ENCODE measurements around the gene ECHS1. TPM values are rescaled to one million over a fixed set of nuclear protein-coding genes. Genes with fewer than 3 reads are reported as not detected.

The ECHS1 gene
- total RNA-seq, 1 donor from 2014 or later: 77.4 TPM

DNA sequence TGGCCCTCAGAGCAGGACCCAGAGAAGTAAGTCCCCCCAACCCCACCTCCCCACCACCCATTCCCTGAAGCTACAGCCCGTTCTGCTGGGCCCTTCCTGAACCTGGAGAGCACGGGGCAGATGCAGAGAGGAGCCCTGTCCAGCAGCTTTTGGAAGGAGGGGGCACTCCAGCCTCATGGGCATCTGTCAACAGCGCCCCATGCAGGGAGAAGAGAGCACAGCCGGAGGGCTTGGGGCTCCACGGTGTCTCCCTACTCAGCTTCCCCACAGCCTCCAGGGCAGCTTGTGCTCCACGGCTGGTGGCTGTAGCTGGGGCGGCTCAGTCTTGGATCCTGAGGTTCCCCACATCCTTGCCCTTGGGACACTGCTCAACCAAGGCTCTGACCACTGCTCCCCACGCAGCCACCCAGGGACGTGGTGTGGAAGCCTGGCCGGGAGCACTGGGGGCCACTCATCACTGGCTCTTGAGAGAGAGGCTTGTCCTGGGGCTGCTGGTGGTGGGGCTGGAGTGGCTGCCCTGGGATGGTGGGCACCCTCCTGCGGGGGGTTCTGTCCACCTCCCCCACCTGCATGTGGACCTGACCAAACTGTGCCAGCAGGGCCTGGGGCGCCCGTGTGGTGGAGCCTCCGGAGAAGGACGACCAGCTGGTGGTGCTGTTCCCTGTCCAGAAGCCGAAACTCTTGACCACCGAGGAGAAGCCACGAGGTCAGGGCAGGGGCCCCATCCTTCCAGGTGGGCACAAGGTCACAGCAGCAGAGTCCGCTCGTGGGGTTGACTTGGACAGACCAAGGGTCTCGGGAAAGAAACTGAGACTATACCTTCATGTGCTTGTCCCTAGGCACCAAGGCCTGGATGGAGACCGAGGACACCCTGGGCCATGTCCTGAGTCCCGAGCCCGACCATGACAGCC is 21.5 kb downstream of the ECHS1 start:
- Histone ChIP-seq H3K9me3 (ENCODE audit: low read depth) (no peaks in the 10 kb centered on the region), H3K36me3 (no peaks in the 10 kb centered on the region), H3K4me2 (no peak overlapping the region), H3K4me1 (peaks cover 5% of the 10 kb centered on the region), H3K27me3 (peaks cover 3% of the 10 kb centered on the region), H3K27ac (no peak overlapping the region), H2AFZ (replicated peaks) (no peak overlapping the region), H3K9ac (no peak overlapping the region), H4K20me1 (ENCODE audit: low read depth) (peaks cover 17% of the 10 kb centered on the region), H3F3A (ENCODE audit: low read depth) (no peaks in the 10 kb centered on the region), H3K79me2 (ENCODE audit: low read depth) (peaks cover 5% of the 10 kb centered on the region), H3K4me3 (no peak overlapping the region)
- DNase-seq (ENCODE audit: low spot score): no peak
- H3K9me3 Mint-ChIP-seq: peaks cover 2% of the 10 kb centered on the region
- no peak overlapping the region for H3K4me3 Mint-ChIP-seq
- no peak overlapping the region for H3K27ac Mint-ChIP-seq
- H3K27me3 Mint-ChIP-seq (ENCODE audit: insufficient read depth, low read depth): peaks cover 12% of the 10 kb centered on the region
- TF ChIP-seq CTCF (IDR thresholded peaks at IDR 0.05) (peak; percentile 23), EZH2phosphoT487 (IDR thresholded peaks at IDR 0.05) (no peak)
- H3K4me1 Mint-ChIP-seq: peaks cover 3% of the 10 kb centered on the region
- H3K36me3 Mint-ChIP-seq: no peaks in the 10 kb centered on the region

DNA sequence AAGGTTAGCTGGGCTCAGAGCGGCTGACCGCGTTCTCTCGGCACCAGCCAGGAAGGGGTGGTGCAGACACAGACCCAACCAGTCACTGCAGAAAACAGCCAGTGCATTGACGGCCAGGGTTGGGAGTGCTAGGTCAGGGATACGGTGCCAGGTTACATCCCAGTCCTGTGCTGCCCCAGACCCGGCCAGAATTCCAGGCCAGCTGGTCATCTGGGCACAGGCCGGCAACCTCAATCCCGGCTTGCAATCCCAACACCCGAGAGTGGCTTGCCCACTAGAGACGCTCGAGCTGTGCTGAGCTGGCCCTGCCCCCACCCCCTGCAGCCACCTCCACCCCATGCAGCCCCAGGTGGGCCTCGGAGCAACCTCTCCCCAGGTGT is 22.2 kb downstream of the ECHS1 start:
- H3K9me3 Mint-ChIP-seq: peaks cover 2% of the 10 kb centered on the region
- H3K27me3 Mint-ChIP-seq (ENCODE audit: insufficient read depth, low read depth): peaks cover 13% of the 10 kb centered on the region
- H3K79me2 ChIP-seq (ENCODE audit: low read depth): no peaks in the 10 kb centered on the region
- H3K4me1 ChIP-seq: peaks cover 5% of the 10 kb centered on the region
- H4K20me1 ChIP-seq (ENCODE audit: low read depth): peaks cover 10% of the 10 kb centered on the region
- DNase-seq (ENCODE audit: low spot score): no peak
- H3K4me3 ChIP-seq: no peak overlapping the region
- H3K27me3 ChIP-seq: no peaks in the 10 kb centered on the region
- no peak overlapping the region for H3K27ac Mint-ChIP-seq
- no peak overlapping the region for H2AFZ ChIP-seq (replicated peaks)
- no peaks in the 10 kb centered on the region for H3F3A ChIP-seq (ENCODE audit: low read depth)
- TF ChIP-seq EZH2phosphoT487 (IDR thresholded peaks at IDR 0.05) (no peak), EZH2 (IDR thresholded peaks at IDR 0.05) (no peak), CTCF (IDR thresholded peaks at IDR 0.05) (no peak)
- no peak overlapping the region for H3K27ac ChIP-seq
- no peak overlapping the region for H3K4me2 ChIP-seq
- no peak overlapping the region for H3K4me3 Mint-ChIP-seq
- H3K36me3 Mint-ChIP-seq: no peaks in the 10 kb centered on the region
- peaks cover 3% of the 10 kb centered on the region for H3K4me1 Mint-ChIP-seq
- H3K36me3 ChIP-seq: no peaks in the 10 kb centered on the region
- H3K9me3 ChIP-seq (ENCODE audit: low read depth): no peaks in the 10 kb centered on the region
- no peak overlapping the region for H3K9ac ChIP-seq

DNA sequence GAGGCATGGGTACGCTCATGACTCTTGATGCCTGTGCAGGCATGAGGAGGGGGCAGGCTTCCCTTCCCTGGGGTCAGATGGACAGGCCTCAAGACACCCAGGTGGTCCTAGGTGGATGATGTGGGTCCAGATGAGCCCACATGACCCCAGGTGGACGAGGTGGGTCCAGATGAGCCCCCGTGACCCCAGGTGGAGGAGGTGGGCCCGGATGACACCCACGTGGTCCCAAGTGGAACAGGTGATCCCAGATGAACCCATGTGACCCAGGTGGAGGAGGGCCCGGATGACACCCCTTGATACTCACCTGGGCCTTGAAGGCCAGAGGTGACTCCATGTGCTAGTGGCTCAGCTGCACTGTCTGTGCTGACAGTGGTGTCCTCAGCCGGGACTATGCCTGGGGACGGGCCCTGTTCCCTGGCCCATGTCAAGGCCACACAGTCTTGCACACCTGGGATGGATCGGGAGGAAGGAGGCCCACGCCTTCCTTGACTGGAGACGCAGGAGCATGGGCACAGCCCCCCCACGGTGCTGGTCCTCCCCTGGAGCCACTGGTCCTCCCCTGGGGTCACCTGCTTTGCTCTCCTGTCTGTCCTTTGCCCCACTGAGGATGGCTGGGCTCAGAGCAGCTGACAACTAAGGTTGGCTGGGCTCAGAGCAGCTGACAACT is 22.7 kb downstream of the ECHS1 start:
- no peaks in the 10 kb centered on the region for H3F3A ChIP-seq (ENCODE audit: low read depth)
- peaks cover 5% of the 10 kb centered on the region for H4K20me1 ChIP-seq (ENCODE audit: low read depth)
- DNase-seq (ENCODE audit: low spot score): no peak
- H3K9ac ChIP-seq: no peak overlapping the region
- Mint-ChIP-seq H3K27me3 (ENCODE audit: insufficient read depth, low read depth) (peaks cover 13% of the 10 kb centered on the region), H3K4me1 (peaks cover 3% of the 10 kb centered on the region), H3K36me3 (no peaks in the 10 kb centered on the region), H3K9me3 (peaks cover 6% of the 10 kb centered on the region), H3K4me3 (no peak overlapping the region), H3K27ac (no peak overlapping the region)
- H3K27ac ChIP-seq: no peak overlapping the region
- H2AFZ ChIP-seq (replicated peaks): no peak overlapping the region
- no peaks in the 10 kb centered on the region for H3K36me3 ChIP-seq
- TF ChIP-seq EZH2 (IDR thresholded peaks at IDR 0.05) (no peak), CTCF (IDR thresholded peaks at IDR 0.05) (no peak), EZH2phosphoT487 (IDR thresholded peaks at IDR 0.05) (no peak)
- H3K4me2 ChIP-seq: no peak overlapping the region
- H3K4me3 ChIP-seq: no peak overlapping the region
- no peaks in the 10 kb centered on the region for H3K79me2 ChIP-seq (ENCODE audit: low read depth)
- H3K27me3 ChIP-seq: no peaks in the 10 kb centered on the region
- peaks cover 5% of the 10 kb centered on the region for H3K4me1 ChIP-seq
- no peaks in the 10 kb centered on the region for H3K9me3 ChIP-seq (ENCODE audit: low read depth)
